ENCODE data around the gene ETV6.

Gene ETV6

GRCh38 chr12:11656550-11656949, 7.1 kb downstream of the ETV6 start:
- no peak for DNase-seq (ENCODE audit: extremely low spot score)
- CTCF ChIA-PET, result interaction anchor here (1.2 to 2.9 kb wide), 4 partner anchors 10 to 377 kb away, joined by 3 to 14 read pairs (median 4); no protein-coding TSS in a partner anchor
- POLR2A ChIA-PET, result no interaction called here
- no peak for TF ChIP-seq CTCF (IDR thresholded peaks at IDR 0.05; ENCODE audit: control extremely low read depth, extremely low read depth, low read depth, missing control alignments)

DNA sequence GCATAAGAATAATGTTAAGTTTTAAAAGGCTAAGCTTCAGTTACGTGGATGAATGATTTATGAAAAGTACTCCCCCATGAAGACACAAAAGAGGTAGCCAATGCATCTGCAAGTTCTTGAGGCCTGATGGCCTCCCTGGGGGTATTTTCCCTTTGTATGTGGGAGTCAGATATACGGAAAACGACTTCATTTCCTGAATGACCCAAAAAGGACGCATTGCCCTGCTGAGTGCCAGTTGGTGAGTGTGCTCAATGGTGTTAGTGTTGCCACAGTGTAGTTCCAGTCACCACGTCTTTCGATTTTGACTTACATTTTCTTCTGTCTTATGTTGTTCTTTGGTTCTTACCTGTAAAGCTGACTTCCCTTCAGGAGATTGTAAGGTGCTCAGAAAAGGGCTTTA, 8.0 kb downstream of the ETV6 start:
- ChIA-PET POLR2A (no interaction called here), CTCF (interaction anchor here (0.8 to 1.3 kb wide), 3 partner anchors 8 to 103 kb away, joined by 3 to 5 read pairs (median 3); no protein-coding TSS in a partner anchor)
- no peak for TF ChIP-seq CTCF (IDR thresholded peaks at IDR 0.05; ENCODE audit: control extremely low read depth, extremely low read depth, low read depth, missing control alignments)
- no peak for DNase-seq (ENCODE audit: extremely low spot score)

GRCh38 chr12:11658791-11659190, 9.3 kb downstream of the ETV6 start:
- POLR2A ChIA-PET, result no interaction called here
- no peak for DNase-seq (ENCODE audit: extremely low spot score)
- TF ChIP-seq CTCF (IDR thresholded peaks at IDR 0.05; ENCODE audit: control extremely low read depth, extremely low read depth, low read depth, missing control alignments), result no peak
- CTCF ChIA-PET, result interaction anchor here (1.1 kb wide), 1 partner anchor 8 kb away, joined by 3 read pairs; no protein-coding TSS in a partner anchor

- CTCF ChIA-PET, result no interaction called here
- POLR2A ChIA-PET, result no interaction called here
- DNase-seq (ENCODE audit: extremely low spot score), result no peak
- TF ChIP-seq CTCF (IDR thresholded peaks at IDR 0.05; ENCODE audit: control extremely low read depth, extremely low read depth, low read depth, missing control alignments), result no peak
Observed at GRCh38 chr12:11660624-11661023, 11.2 kb downstream of the ETV6 start.

- ChIA-PET POLR2A (no interaction called here), CTCF (no interaction called here)
- no peak for DNase-seq (ENCODE audit: extremely low spot score)
- no peak for TF ChIP-seq CTCF (IDR thresholded peaks at IDR 0.05; ENCODE audit: control extremely low read depth, extremely low read depth, low read depth, missing control alignments)
Observed at GRCh38 chr12:11661491-11662089, 12.1 kb downstream of the ETV6 start.

DNA sequence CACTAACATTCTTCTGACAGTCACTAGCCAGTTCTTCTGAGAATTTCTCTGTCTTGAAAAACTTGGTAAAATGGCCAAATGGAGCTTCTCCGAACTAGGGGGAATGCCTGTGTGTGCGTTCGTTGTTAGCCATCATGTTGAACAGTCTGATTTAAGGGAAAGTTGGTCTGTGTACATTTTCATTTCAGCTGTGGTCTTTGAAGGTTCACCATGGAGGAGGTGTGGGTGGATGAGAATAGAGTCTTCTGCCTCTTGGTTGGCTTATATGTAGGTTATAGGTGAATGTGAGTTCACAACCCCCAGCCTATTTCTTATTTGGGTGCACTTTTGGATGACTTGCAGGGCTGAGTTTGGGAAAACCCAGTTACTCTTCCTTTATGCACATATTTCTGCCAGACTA, 12.9 kb downstream of the ETV6 start:
- CTCF ChIA-PET, result interaction anchor here (1.5 kb wide), 1 partner anchor 43 kb away, joined by 3 read pairs; no protein-coding TSS in a partner anchor
- TF ChIP-seq CTCF (IDR thresholded peaks at IDR 0.05; ENCODE audit: control extremely low read depth, extremely low read depth, low read depth, missing control alignments), result no peak
- no peak for DNase-seq (ENCODE audit: extremely low spot score)
- POLR2A ChIA-PET, result no interaction called here

All from GM10248 (cell line).